Fibroblast of lung (primary cell): Measurements from ENCODE around the gene TOP1.
A peak's percentile ranks its signal among the peaks of the same experiment; 100 is the strongest.

Experiments
- EZH2 ChIP-seq: IDR thresholded peaks from 2 replicates; pipeline ENCODE4 v1.5.1; 2012; ENCODE audit warnings: low read length, control low read depth, mild to moderate bottlenecking; ENCODE audit errors: missing control alignments
- TF ChIP-seq, protein P1 (sequence below), 2 donors: IDR thresholded peaks in 1 of 2; conservative IDR thresholded peaks in 1 of 2; 1 replicate in 1 of 2; 2 replicates in 1 of 2; pipeline ENCODE4 v1.5.1; 2011 to 2012; ENCODE audit warnings: low read length in 2 of 2, control low read depth in 1 of 2, inconsistent platforms in 1 of 2, low read depth in 1 of 2, mild to moderate bottlenecking in 1 of 2

DNA sequence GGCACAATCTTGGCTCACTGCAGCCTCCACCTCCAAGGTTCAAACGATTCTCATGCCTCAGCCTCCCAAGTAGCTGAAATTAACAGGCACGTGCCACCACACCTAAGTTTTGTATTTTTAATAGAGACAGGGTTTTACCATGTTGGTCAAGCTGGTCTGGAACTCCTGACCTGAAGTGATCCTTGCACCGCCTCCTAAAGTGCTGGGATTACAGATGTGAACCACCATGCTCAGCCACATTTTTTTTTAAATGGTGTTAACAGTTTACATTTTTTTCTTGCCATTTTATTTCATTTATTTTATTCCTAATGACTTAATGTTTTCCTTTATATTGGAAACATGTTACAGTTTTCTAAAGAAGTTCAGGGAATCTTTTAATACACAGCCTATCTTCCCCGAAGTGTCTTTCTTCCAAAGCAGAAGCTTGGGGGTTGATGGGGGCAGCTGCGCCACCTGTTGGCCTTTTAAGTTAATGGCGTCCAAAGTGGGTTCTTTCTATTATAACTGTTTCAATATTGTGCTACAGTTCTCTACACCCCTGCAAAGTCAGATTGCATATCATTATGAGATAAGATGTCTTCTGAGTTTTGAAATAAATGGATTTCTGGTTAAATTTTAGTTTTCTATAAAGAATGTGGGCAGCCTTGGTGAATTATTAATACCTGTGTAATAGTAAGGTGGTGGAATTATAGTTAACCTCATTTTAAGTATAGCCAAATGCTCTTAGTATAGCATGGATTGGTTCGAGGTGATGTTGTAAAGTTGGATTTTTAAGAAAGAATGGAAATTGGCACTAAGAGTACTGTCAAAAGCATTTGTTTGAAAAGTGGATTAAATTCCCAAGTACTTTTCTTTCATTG lies 66.7 kb downstream of the TOP1 start:
- TF ChIP-seq, protein P1, sequence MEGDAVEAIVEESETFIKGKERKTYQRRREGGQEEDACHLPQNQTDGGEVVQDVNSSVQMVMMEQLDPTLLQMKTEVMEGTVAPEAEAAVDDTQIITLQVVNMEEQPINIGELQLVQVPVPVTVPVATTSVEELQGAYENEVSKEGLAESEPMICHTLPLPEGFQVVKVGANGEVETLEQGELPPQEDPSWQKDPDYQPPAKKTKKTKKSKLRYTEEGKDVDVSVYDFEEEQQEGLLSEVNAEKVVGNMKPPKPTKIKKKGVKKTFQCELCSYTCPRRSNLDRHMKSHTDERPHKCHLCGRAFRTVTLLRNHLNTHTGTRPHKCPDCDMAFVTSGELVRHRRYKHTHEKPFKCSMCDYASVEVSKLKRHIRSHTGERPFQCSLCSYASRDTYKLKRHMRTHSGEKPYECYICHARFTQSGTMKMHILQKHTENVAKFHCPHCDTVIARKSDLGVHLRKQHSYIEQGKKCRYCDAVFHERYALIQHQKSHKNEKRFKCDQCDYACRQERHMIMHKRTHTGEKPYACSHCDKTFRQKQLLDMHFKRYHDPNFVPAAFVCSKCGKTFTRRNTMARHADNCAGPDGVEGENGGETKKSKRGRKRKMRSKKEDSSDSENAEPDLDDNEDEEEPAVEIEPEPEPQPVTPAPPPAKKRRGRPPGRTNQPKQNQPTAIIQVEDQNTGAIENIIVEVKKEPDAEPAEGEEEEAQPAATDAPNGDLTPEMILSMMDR (conservative IDR thresholded peaks at IDR 0.05 in 1 of 2, IDR thresholded peaks at IDR 0.05 in 1 of 2; ENCODE audit: low read depth in 1 of 2, low read length in 2 of 2), result peak; percentile 81
- TF ChIP-seq EZH2, result no peak
